C4-2B (cell line): ENCODE data around the gene SLIT3.

ENCODE experiments used
- ZFX ChIP-seq: fragments of 450-650 bp; IDR thresholded peaks from 2 replicates; pipeline ENCODE4 v1.6.1; 2017
- TF ChIP-seq, protein P1 (sequence below): fragments of 450-650 bp; conservative IDR thresholded peaks from 2 replicates; pipeline ENCODE4 v1.5.1; 2017; ENCODE audit warnings: mild to moderate bottlenecking

DNA sequence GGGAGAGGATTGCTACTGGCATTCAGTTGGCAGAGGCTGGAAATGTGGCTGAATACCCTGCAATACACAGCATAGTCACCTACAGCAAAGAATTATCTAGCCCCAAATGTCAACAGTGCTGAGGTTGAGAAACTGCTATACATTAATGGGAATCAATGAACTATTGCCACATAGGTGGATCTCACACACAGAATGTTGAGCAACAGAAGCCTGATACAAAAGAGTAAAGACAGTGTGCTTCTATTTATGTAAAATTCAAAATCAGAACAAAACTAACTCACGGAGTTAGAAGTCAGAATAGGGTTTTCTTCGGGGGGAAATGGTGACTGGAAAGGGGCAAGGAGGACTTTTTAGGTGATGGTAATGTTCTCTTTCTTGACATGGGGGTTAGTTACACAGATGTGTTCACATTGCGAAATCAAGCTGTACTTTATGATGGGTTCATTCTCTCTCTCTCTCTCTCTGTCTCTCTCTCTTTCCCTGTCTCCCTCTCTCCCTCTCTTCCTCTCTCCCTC is 676.0 kb downstream of the SLIT3 start:
- TF ChIP-seq, protein P1, sequence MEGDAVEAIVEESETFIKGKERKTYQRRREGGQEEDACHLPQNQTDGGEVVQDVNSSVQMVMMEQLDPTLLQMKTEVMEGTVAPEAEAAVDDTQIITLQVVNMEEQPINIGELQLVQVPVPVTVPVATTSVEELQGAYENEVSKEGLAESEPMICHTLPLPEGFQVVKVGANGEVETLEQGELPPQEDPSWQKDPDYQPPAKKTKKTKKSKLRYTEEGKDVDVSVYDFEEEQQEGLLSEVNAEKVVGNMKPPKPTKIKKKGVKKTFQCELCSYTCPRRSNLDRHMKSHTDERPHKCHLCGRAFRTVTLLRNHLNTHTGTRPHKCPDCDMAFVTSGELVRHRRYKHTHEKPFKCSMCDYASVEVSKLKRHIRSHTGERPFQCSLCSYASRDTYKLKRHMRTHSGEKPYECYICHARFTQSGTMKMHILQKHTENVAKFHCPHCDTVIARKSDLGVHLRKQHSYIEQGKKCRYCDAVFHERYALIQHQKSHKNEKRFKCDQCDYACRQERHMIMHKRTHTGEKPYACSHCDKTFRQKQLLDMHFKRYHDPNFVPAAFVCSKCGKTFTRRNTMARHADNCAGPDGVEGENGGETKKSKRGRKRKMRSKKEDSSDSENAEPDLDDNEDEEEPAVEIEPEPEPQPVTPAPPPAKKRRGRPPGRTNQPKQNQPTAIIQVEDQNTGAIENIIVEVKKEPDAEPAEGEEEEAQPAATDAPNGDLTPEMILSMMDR: no peak
- no peak for TF ChIP-seq ZFX
